HG03469 (cell line): Measurements from ENCODE around the gene RBFOX1.

Experiments used
- ATAC-seq: cut with Tn5 transposase; IDR thresholded peaks from one replicate; pipeline ENCODE4 v1.9.1; 2021; ENCODE audit warnings: mild to moderate bottlenecking, moderate library complexity, moderate number of reproducible peaks; ENCODE audit not compliant: unreplicated experiment

The RBFOX1 gene

DNA sequence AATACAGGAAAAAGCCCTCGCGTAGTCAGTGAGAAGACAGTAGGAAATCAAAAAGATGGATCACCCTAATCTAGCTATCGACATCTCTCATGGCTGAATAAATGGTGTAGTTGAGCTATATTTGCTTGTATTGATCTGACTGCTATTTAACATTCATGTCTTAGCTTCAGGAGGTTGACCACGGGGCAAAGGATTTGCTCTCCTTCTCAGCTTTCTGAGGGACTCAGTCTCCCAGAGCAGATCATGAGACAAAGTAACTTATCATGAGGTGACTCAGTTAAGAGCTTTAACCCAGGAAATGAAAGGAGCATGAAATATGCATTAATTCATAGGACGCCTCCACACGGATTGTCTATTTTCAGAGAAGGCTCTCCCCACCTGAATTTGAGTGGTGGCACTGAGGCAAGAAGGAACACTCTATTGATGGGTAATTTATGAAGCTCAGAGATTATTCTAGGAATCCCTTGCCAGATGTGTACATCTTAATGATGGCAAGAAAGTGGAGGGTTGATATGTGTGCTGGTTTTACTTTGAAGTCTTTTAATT, 608 bp downstream of the RBFOX1 start:
- no peak for ATAC-seq

DNA sequence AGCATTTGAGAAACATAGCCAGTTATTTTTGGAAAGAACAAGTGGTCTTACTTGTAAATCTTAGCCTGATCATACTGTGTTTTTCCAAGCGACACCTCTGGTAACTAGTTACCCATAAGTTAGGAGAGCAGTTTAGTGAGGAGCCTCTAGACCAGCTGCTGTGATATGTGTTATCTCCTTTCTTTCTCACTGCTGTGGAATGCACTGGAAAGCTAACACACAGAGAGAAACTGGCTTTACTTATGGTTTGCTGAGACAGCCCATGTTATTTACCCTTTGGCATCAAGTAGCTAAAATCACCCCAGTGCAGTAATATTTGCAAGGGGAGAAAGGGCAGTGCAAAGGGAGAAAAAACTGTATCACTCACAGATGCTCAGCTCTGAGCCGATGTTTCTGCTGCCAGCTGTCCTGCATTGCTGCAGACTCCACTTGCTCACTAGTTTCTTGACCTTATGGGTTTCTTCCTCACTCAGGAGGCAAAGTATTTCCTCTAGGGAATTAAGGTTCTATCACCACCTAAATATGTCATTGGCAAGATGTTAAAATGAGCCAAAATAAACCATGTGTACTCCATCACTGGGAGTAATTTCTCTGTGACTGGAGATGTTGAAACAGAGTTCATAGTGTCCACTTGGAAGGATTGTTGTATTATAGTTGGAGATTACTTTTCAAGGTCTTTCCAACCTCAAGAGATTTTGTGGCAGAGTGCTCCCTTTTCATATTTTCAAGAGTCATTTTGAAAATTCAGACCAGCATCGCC, 2.3 kb downstream of the RBFOX1 start:
- ATAC-seq, result no peak

DNA sequence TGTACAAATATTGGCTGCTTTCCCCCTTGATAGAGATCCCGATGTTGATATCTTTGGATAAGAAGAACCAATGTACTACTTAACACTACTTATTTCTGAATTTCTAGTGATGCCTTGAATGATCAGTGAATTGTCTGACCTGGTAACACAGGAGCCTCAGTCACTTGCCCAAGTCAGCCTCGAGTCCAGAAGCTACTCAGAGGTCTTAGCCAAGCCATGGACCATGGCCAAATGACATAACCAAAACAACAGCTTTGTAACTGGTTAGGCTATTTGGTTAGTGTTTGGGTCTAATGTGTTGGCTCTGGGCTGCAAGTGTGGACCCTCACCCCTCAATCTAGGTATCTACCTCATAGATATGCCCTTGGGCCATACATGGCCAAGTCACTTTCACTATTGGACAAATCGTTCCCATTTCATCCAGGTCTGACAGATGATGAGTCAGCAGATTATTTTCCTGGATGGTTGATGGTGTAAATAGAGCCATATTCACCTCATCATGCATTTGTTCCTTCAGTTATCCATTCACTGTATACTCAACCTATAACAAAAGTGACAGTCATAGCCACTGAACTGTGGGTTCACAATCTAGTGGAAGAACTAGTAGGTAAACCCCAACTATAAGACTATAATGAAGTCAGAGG, 3.5 kb downstream of the RBFOX1 start:
- no peak for ATAC-seq

DNA sequence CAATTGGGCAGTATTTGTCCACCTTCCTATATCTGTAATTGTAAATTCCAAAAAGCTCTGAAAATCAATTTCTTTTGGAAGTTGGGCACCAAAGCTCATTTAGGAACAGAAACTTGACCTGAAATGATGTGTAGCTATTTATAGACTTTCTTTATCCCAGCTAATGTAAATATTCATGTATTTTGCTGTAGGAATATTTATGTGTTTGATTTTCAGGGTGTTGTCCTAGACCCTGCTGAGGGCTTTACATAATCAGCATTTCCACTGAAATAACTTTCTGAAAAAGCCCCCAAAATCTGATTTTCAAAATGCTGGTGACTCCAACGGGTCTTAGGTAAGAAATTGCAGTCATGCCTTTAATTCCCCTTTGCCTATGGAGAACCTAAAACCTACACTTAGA, 4.1 kb downstream of the RBFOX1 start:
- no peak for ATAC-seq

DNA sequence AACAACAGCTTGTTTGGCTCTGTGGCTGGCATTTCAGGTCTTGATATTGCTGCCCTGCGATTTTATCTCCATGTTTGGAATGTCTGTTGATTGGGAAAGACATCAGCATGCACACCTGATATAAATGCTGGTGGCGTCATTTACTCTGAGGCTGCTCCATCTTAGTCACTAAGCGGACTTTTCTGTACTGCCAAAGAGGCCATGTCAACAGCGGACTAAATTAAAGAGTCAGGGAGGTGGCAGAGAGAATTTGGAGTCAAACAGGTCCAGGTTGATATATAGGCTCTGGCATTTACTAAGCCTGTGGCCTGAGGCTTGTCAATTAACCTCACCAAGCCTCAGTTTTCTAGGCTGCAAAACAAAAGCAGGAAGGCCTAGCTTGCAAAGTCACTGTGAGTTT, 6.2 kb downstream of the RBFOX1 start:
- no peak for ATAC-seq

DNA sequence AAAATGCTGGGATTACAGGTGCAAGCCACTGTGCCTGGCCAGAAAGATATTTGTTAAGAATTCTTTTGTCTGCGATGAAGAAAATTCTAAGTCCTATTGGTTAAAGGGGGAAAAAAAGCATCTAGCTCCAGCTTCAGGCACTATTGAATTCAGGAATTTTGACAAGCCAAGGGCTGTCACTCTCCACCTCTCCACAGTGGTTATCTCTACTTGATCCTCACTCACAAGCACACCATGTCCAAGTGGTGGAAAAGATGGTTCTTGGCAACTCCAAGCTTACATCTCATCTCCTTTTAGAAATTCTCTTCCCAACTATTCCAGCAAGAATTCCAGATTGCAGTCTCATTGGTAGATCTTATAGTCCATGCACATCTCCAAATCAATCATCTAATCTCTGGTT, 7.1 kb downstream of the RBFOX1 start:
- ATAC-seq, result no peak

DNA sequence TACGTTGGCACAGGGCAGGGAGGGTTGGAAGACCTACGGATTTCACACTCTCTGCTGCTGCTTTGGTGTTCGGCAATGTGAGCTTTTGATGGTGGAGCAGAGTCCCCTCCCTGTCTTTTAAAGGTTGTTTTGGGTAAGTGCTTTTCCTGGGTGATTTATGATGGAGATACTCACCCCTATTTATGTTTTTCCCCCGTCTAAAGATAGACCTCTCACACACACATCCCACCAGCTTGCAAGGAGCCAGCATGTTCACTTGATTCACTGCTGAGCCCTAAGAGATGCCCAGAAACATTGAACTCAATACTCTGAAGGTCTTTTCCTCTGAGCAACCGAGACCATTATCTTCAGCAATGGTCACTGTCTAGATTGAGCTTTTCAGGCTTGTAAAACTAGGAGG, 8.3 kb downstream of the RBFOX1 start:
- no peak for ATAC-seq

DNA sequence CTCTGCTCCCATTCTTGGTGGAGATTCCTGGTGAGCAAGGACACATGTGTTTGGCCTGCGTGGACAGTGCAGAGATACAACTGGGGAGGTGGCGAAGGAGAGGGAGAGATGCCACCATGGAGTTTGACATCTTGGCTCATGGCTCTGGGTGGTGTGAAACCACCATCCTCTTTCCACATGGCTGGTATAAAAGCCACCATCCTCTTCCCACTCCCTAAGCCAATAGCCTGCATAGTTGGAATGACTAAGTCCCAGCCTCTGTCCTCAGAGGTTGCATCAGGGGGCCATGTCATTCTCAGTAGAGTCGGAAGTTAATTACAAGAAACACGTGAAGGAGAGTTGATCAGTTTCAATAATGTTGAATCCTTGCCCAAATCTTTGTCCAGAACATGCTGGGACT, 10.0 kb downstream of the RBFOX1 start:
- no peak for ATAC-seq

DNA sequence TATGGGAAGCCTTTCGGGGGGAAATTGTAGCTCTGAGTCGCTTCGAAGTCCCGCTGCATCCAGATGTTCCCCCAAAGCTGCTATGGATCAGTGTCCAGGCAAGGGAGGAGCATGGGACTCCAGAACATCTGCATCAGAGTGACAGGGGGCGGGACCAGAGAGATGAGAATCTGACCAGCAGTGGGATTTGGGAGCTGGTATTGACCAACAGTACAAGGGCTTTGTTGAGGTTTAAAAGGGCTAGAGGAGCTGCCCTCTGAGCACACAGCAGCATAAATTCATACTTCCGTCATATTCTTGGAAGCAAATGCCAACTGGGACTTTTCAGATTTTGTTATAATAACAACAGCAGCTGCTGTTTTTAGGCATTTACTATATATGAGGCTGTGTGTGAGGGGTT, 10.6 kb downstream of the RBFOX1 start:
- no peak for ATAC-seq

DNA sequence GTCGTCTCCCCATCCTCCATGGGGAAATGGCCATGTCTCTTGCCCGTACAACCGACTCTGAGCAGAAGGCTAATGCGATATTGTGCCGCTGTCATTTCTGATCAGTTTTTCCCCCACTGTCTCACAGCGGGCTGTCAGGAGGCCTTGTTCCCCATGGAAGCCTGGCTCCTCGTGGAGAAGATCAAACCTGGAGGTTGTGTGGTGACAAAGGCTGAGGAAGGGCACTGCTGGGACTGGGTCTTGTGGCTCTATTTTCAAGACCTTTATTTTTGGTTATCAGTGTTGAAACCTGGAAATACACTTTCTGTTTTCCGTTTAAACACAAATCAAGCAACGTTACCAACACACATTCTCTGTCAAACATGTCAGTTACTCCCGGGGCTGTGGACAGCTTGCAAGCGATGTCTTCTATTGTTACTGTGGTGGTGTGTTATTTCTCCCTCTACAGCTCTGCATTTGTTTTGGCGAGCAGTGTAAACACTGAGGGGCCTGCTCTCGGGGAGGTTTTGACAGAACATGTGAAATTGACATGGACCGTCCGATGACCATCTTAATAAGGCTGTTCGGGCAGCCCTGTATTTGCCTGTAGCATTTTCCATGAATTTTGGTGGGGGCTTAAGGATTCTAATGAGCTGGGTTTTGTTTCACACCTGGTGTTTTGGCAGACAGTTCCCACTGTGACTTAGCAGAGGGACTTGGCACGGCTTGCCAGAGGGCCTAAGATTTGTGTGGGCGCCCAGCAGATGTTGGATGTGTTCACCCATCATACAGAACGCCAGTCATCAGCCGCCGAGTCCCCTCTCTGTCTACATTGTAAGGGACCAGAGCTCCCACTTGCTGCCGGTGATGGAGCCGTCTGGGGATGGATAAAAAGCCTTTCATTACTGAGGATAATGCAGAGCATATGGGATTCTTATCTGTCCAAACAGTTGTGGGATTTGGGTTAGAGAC, 12.5 kb downstream of the RBFOX1 start:
- no peak for ATAC-seq

DNA sequence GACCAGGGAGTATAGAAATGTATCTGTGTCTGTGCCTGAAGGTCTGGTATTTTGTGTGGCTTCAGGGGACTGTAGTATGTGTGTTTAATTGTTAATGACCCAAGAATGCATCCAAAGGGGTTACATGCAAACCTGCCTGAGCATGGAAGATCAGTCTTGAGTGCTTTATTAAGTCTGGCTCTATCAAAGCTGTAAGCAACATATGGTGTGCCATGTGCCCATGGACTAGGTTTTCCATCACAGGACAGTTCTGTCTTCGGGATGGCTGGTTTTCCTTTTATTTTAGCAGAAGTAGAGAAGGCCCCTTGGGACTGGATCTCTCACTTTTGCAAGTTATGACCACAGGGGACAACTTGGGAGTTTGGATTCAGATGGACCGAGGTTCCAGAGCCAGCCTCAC, 18.2 kb downstream of the RBFOX1 start:
- ATAC-seq, result no peak

DNA sequence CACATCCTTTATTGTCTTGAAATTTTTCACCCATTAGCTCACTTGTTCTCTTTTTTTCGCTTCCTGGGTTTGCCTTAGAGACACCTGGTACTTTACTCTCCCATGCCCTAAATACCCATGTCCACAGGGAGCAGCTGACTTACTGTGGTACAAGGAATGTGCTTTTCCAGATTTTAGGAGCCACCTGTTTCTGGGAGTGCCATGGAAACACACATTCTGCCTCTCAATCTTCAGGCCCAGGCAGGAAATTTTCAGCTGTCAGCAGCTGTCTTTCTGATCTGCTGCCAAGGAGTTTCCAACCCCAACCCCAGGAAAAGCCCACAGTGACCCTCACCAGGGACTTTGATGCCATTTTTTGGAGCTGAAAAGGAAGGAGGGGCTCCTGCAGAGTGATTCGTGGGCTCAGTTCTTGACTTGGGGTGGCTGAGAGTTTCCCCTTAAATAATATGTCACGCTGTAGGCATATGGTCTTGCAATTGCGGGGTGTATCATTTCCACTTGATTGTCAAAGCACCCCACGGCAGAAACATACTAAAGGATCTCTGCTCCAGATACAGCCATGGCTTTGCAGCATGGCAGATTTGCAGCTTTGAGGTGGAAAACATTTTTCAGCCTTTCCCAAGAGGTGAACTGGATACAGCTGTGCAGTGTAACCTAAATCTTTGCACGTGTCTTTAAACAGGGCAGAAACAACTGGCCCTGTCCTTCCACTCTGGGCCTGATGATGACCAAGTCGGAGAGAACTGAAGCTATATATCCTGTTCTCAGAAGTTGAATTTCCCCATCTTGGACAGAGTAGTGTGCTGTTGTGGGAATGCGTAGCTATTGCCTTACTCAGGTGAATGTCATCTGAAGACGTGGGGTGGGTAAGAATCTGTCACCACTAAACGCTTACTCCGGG, 19.2 kb downstream of the RBFOX1 start:
- ATAC-seq, result no peak

DNA sequence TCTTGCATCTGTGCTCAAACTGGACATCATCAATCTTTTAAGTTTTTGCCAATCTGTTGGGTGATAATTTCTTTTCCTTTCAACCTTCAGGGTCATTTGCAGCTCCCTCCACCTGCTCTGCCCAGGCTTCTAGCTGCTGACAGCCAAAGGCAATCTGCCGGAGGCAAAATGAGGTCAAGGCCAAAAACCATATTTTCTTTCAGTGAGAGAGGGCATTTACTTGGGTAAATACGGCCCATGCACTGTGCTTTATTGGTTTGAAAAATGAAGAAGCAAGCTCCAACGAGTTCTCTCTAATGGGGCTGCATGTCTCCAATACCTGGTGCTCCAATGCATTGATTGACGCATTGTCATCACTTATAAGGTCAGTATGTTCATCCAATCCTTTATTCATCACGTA, 23.1 kb downstream of the RBFOX1 start:
- no peak for ATAC-seq

DNA sequence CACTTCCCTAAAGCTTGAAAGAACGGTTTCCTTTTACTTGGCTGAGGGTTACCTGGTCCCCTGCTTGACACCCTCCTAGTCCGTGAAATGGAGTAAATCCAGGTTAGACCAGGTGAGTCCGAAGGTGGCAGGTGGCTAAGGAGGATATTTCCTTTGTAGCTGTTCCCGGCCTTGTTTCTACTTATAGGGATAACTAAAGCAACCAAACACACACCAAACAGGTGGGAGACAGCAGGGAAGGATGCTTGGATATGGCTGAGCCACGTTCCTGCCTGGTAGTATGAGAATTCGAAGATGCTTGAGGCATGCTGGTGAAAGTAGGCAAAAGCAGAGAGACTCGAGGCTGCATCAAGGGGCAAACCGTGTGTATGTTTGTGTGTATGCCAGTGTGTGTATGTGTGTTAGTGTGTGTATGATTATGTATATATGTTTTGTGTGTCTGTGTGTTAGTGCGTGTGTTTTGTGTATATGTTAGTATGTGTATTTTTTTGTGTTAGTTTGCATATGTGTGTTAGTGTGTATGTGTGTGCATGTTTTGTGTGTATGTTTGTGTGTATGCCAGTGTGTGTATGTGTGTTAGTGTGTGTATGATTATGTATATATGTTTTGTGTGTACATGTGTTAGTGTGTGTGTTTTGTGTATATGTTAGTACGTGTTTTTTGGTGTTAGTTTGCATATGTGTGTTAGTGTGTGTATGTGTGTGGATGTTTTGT, 28.9 kb downstream of the RBFOX1 start:
- no peak for ATAC-seq

DNA sequence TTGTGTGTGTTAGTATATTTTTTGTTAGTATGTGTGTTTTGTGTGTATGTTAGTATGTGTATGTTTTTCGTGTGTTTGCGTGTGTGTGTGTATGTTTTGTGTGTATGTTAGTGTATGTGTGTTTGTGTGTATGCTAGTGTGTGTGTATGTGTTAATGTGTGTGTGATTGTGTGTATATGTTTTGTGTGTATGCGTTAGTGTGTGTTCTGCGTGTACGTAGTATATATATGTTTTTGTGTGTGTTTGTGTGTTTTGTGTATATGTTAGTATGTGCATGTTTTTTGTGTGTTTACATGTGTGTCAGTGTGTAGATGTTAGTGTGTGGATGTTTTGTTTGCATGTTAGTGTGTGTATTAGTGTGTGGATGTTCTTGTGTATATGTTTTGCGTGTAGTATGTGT, 29.6 kb downstream of the RBFOX1 start:
- no peak for ATAC-seq

DNA sequence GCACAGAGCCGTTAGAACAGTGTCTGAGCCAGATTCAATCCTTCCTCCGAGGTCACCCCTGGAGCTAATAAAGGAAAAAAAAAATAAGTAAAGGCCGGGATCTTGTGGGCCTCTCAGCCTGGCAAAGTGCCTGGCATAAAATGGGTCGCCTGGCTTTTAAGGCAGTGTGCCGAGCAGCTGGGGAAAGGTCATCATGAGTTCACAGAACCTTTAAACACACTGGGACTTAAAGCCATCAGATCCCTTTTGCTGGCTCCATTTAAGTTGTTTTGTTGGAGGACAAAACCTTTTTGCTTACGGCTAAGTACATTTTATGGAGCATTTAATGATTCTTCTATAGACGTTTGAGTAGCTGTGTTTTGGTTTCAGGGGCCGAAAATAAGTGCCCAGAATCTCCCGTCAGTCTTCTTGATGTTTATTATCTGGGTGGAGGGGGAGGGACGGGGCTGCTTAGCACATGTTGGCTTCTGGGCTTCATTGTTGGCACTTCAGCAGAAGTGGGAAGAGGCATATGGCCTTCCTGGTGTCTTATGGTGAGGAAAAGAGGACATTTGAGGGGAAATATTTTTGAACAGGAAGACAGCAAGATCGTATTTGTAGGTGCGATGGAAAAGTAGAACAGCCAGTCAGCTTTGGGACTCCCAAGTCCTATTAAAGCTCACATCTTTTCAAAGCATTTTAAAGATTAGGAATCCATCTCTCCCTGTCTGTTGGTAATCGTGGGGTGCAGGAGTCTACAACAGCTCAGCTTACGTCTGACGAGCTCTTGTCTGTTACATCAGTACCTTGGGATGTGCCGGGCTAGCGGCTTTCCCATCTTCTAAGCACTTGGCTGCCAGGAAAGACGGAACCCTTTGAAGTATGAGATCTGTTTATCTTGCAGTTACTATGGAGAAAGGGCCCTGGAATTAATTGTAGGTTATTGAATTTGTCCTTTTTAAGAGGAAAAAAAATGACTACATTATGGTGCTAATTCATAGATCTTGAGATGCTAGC, 31.1 kb downstream of the RBFOX1 start:
- no peak for ATAC-seq

DNA sequence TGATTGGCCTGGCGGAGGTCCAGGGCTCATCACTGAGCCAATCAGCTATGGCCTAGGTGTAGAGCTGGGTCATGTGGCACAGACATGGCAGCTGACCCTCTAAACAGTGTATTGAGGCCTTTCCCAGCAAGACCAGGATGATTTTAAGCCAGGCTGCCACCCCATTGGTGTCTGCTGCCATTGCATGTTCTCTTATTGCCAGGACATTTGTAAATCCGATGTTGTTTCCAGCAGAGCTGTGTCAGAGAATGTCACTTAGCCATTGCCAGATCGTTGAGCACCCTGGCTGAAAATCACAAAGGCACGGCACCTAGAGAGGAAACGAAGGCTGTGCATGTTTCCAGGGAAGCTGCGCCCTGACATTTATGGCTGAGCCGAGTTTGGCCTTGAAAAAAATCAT, 33.4 kb downstream of the RBFOX1 start:
- no peak for ATAC-seq
